Esophagus mucosa (tissue), 1 donor: ENCODE data around the gene HOXC6. TPM values are rescaled to one million over a fixed set of nuclear protein-coding genes. Genes with fewer than 3 reads are reported as not detected.
"Not testable (repeated sequence)": the region's sequence is repeated elsewhere in the genome, so short reads cannot be mapped to it uniquely, and the experiment has no call there.

Source experiments
- ATAC-seq: fragments of 200-7000 bp; cut with Tn5 transposase; one replicate; pipeline ENCODE4 v1.9.1; 2020
- total RNA-seq: library from RNA; stranded (reverse); gene quantifications from one replicate; pipeline ENCODE4 v1.2.4, GENCODE V29; 2023
- donor health status: DM: yes; HTN: yes; CAD: no.

The HOXC6 gene
- total RNA-seq, 1 donor from 2014 or later, result 1.6 TPM

DNA sequence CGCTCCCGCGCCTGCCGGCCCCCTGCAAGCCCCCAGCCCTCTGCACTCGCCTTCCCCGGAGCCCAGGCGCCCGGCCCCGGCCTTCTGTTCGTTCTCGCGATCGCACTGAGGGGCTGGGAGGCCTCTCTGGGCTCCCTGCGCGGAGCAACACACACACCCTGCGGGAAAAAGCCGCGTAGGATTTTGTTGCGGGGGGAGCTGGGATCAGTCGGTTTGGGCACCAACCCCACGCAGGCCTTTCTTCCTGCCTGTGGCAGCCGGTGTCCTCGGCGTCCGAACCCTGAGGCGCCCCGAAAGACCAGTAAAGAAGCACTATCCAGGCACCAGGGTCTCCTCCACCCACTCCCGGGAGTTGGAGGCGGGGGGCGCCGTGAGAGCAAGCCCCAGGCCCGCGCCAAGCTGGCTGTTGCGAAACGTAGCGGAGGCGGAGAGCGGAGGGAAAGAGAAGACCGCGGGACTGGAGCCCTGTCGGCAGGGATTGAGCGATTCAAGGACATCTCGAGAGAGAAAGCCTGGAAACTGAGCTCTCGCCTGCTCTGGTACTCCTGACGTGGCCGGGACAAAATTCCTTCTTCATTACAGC is 2.7 kb downstream of the HOXC6 start:
- ATAC-seq, result no peak

- no peak for ATAC-seq
These were observed 3.2 kb downstream of the HOXC6 start for GRCh38 chr12:54031480-54031879.

- ATAC-seq, result no peak
These were observed 3.9 kb downstream of the HOXC6 start for GRCh38 chr12:54032086-54032619.

DNA sequence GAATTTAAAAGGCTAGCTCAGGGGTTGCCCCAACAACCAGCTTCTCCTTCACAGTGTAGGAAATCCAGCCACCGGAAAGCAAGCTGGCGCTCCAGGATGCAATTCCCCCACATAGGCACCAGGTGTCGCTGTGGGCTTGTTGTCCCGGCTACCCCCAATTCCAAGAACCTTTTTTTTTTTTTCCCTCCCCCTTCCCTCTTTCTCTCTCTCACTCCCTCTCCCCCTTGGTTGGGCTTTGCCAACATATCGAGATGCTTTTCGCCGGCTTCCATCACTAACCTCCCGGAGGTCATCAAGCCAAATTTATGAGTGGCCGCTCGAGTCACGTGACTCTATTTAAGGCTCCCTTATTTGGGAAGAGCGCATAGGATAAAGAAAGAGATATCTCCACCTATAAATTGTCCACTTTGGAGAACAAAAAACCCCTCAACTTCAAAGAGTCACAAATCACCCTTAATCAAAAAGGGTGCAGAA is 4.4 kb downstream of the HOXC6 start, which contains the start of gene HOXC5:
Gene HOXC5, plus strand, starts transcription at position 424 of the 474 bp plus-strand sequence. CDS start 73 bp downstream, outside the sequence.
- ATAC-seq, result peak; percentile 42

- peak; percentile 10 for ATAC-seq
These were observed 5.1 kb downstream of the HOXC6 start for GRCh38 chr12:54033106-54033979.

DNA sequence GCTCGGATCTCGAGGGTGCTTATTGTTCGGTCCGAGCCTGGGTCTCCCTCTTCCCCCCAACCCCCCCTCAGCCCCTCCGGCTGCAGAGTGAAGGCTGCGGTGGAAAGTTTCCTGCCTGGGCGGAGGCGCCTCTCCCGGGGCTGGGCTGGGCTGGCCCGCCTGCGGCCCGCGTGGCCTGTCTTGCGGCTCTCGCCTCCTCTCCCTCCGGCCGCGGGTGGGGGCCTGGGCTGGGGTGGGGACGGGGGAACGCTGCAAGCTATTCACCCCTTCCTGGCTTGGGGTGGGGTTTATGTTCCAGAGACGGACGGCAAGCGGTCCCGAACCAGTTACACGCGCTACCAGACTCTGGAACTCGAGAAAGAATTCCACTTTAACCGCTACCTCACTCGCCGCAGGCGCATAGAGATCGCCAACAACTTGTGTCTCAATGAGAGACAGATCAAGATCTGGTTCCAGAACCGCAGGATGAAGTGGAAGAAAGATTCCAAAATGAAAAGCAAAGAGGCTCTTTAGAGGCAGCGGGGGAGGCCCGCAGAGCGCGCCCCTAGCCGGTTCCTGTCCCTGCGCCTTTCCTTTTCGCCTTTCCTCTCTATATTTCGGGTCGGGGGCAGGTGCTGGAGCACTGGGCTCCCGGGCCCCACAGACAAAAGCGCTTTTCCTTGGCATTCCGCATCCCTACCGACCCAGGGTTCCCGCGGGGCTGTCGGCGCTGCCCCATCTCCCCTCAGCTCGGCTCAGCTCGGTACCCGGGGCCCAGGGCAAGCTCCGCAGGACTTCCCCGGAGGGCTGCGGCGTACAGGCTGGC is 5.9 kb downstream of the HOXC6 start:
- no peak for ATAC-seq

- ATAC-seq, result no peak
These were observed 6.6 kb downstream of the HOXC6 start for GRCh38 chr12:54034785-54035310.

DNA sequence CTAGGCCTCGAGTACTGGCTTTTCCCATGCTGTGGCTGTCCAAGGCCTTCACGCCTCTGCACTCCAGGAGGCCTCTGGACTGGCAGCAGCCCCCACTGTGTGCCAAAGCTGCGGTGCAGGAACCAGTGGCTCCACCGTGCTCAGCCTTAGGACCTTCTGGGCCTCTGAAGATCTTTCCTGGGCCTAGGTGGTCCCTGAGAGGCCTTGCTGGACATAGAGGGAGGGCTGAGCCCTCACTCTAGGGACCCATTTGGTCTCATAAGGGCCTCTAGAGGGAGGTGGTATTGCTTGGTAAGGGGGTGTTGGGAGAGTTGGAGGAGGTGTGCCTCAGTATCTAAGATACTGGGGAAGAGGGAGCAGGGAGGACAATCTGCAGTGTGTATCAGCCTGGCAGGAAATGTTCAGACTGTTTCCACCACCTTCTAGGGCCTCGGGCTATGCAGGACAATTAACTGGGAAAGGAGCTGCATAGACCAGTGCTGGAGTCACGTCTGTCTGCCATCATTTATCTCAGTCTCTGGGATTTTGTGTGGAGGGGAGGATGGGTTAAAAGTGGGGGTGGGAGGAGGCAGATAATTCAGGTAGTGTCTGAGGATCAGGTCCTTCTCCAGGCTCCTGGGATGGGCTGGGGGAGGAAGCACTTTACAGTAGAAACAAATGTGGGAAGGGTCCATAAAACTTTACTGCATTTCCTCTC is 7.5 kb downstream of the HOXC6 start:
- no peak for ATAC-seq

GRCh38 chr12:54036620-54037359 is 8.6 kb downstream of the HOXC6 start:
- peak; percentile 83 for ATAC-seq

- ATAC-seq, result no peak
These were observed 9.4 kb downstream of the HOXC6 start for GRCh38 chr12:54037360-54038283.

GRCh38 chr12:54038284-54038870 is 10.1 kb downstream of the HOXC6 start:
- ATAC-seq, result no peak

DNA sequence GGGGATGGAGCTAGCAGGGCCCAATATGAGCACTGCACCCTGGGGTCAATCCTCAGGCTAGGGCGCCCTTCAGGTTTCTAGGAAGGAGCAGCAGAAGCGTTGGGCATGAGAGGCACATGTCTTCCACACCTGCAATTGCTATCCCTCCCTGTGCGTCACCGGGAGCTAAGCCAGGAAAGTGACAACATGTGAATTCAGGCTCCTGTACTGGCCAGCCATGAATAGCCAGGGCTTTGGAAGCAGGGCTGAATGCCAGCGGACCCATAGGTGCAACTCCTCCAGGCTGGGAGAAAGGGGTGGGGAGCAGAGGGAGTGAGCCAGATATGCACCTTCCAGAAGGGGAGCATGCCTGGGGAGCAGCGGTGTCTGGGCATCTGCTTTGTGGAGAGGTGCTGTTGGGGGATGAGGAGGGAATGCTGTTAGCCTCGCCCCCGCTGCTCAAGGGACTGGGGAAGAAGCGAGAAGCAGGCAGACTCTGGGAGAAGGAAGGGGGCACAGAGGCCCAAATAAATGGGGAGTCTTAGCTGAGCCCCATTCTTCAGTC is 10.7 kb downstream of the HOXC6 start:
- peak; percentile 75 for ATAC-seq

DNA sequence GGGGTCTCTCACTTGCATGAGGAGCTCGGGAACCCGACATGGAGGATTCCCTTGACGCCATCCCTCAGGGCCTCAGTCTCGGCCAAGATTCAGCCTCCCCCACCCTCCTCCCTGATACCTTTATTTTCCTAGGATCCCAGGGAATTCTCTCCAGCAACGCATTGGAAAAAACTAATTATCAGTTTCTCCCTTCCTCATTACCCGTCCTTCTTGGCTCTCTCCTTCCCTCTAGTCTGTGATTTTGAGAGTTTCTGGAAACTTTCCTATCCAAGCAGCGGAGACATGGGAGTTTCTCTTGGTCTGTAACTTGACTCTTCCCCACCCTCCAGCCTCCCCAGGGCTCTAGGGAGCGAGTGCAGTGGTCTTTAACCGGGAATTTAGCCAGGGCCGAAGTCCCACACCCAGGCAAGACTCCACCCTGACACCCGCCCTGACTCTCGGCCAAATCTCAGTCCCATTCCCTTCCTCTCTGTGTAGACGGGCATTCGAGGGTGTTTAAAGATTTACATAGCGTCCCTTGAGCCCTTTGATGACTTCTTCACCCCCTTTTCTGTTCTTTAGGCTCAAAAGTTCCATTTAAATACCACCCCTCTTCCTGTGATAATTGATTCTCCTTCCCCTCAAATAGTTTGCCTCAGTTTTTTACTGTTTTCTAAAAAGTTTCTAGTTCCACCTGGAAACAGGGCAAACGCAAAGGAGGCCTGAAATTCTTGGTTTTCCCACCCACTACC is 11.3 kb downstream of the HOXC6 start:
- ATAC-seq, result no peak

DNA sequence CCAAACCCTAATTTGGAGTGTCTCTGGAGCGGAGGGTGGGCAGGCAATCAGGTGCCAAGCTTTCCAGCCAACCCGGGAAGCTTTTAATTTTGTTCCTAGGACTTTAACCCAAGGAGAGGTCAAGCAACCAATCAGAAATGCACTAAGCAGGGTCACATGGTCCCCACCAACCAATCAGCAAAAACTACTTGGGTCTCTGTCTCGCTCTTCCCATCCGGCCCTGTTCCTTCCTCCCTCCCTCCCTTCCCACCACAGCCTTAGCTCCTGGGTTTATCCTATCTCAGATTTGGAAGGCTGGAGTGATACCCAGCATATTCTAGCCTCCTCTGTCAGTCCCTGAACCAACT is 11.9 kb downstream of the HOXC6 start:
- ATAC-seq, result no peak

DNA sequence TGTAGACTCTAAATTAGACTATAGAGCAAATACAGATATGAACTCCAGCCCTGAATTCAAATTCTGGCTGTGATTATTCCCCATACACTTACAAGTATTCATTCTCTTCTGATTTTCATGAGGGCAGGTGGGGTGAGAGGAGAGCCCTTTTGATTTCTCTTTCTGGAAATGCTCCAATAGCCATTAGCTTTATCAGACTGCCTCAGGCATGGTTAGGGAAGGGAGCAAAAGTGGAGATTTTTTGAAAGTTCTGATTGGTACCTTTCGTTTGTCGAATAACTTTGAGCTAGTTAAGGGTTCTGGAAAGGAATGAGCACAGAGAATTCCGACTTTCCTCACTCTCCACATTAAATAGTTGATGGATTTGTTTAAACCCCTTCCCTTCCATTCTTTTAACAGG is 12.4 kb downstream of the HOXC6 start:
- ATAC-seq, result no peak

GRCh38 chr12:54041097-54041690 is 13.0 kb downstream of the HOXC6 start:
- peak; percentile 46 for ATAC-seq

DNA sequence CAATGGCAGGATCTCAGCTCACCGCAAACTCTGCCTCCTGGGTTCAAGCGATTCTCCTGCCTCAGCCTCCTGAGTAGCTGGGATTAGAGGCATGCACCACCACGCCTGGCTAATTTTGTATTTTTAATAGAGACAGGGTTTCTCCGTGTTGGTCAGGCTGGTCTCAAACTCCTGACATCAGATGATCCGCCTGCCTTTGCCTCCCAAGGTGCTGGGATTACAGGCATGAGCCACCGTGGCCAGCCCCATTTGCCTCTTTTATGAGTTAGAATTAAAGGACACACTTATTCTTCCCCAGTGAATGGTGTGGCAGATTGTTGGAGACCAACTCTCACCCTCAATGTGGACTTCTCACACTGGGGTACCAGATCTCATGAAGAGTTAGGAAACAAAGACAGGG is 13.8 kb downstream of the HOXC6 start:
- ATAC-seq, result not testable (repeated sequence)
